GM10266 (cell line): ENCODE results near the gene FKBP2.
A peak's percentile ranks its signal among the peaks of the same experiment; 100 is the strongest.

Experiments
- DNase-seq: peaks from one replicate; pipeline ENCODE4 v3.0.0; 2012; ENCODE audit errors: extremely low spot score
- TF ChIP-seq, protein P1 (sequence below): IDR thresholded peaks from 2 replicates; pipeline ENCODE4 v1.5.1; 2012; ENCODE audit warnings: mild to moderate bottlenecking, low read depth; ENCODE audit not compliant: control insufficient read depth, insufficient read depth; ENCODE audit errors: missing control alignments

Gene FKBP2

DNA sequence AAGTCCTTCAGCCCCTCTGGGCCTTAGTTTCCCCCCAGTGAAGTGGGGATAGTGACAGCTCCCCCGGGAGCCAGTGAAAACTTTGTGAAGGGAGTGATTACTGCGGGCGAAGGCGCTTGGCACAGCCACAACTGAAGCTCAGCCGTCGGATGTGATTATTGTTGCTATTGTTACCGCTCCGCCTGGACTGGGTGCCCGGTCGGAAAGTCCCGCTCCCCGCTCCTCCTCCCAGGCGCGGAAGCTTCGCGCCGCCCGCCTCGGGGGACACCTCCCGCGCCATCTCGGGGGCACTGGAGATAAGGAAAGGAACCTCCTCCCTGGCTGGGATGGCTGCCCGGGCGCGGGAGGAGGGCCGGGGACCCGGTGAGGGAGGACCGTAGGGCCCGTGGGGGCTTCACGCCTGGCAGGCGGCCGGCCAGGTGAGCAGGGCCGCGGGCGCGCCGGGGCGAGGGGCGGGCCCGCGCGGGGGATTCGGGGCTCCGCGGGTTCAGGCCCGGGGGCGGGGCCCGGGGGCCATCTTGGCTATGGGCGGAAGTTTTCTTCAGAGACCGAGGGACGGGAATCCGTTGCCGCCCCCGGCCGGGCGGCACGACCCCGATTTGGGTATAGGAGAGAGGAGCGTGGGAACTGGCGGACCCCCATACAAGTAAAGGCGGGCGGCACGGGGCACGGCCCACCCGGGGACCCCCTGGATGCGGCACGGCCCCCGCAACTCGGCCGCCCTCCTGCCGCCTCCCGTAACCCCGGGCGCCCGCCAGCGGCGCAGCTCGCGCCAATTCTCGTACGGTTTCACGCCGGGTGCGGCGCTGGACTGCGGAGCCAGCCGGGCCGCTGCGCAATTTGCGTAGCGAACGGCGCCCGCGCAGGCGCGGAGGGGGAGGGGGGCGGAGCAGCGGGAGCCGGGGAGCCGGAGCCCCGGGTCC is 44.3 kb downstream of the FKBP2 start, which contains the start of gene GPR137:
GPR137 (plus strand) TSS at position 887 of the 923 bp plus-strand sequence. CDS start 677 bp downstream, outside the sequence.
- TF ChIP-seq, protein P1, sequence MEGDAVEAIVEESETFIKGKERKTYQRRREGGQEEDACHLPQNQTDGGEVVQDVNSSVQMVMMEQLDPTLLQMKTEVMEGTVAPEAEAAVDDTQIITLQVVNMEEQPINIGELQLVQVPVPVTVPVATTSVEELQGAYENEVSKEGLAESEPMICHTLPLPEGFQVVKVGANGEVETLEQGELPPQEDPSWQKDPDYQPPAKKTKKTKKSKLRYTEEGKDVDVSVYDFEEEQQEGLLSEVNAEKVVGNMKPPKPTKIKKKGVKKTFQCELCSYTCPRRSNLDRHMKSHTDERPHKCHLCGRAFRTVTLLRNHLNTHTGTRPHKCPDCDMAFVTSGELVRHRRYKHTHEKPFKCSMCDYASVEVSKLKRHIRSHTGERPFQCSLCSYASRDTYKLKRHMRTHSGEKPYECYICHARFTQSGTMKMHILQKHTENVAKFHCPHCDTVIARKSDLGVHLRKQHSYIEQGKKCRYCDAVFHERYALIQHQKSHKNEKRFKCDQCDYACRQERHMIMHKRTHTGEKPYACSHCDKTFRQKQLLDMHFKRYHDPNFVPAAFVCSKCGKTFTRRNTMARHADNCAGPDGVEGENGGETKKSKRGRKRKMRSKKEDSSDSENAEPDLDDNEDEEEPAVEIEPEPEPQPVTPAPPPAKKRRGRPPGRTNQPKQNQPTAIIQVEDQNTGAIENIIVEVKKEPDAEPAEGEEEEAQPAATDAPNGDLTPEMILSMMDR, result no peak
- peak; percentile 97 for DNase-seq

DNA sequence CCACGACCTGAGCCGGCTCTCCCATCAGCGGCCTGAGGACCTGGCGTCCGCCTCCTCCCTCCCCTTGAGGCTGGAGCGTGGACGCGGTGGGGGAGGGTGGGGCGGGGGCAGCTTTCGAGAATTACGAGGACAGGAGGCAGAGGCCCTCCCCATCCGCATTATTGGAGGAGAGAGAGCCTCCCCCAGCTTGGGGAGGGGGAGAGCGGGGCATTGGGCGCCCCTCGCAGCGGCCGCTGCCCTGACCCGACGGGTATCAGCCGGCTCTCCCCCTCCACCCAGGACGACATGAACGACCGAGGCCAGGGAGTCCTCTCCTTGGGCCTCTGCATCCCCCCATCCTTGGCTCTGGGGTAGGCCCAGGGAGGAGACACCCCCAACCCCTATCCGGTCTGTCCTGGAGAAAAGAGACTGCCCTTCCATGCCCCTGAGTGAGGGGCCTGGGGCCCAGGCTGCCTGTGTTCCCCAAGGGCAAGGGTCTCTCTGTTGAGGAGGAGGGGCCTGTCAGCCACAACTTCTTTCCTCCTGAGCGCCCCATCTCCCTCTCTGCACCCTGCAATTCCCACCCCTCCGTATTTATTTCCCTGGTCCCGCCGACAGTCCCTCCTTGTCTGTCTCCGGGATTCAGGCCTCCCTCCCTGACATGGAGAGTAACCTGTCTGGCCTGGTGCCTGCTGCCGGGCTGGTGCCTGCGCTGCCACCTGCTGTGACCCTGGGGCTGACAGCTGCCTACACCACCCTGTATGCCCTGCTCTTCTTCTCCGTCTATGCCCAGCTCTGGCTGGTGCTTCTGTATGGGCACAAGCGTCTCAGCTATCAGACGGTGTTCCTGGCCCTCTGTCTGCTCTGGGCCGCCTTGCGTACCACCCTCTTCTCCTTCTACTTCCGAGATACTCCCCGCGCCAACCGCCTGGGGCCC is 45.2 kb downstream of the FKBP2 start:
- TF ChIP-seq, protein P1, result peak; percentile 32
- DNase-seq, result no peak

DNA sequence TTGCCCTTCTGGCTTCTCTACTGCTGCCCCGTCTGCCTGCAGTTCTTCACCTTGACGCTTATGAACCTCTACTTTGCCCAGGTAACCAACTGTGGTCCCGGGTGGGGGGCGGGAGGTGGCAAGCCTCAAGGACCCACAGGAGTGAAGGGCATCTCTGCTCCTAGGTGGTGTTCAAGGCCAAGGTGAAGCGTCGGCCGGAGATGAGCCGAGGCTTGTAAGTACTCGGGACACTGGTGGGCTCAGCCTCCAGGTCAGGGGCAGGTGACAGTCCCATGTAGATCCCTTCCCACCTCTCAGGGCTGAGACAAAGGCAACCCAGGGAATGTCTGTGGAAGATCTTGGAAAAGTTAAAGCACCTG is 45.9 kb downstream of the FKBP2 start:
- DNase-seq, result no peak
- TF ChIP-seq, protein P1, result no peak

GRCh38 chr11:64287676-64288352 is 46.9 kb downstream of the FKBP2 start:
- no peak for DNase-seq
- TF ChIP-seq, protein P1, result no peak

DNA sequence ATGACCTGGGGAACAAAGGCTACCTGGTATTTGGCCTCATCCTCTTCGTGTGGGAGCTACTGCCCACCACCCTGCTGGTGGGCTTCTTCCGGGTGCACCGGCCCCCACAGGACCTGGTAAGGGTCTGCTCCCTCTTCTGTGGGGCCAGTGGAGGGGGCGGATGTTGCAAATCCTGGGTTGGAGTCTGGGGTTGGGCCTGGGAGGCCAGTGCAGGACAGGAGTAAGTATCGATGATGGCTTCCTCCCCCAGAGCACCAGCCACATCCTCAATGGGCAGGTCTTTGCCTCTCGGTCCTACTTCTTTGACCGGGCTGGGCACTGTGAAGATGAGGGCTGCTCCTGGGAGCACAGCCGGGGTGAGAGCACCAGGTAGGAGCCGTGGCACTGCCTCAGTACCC is 47.5 kb downstream of the FKBP2 start:
- DNase-seq, result no peak
- TF ChIP-seq, protein P1, result no peak

GRCh38 chr11:64289002-64289564 is 48.2 kb downstream of the FKBP2 start:
- no peak for DNase-seq
- TF ChIP-seq, protein P1, result no peak
